SK-N-MC (cell line): ENCODE data around the gene GNAT3.

Source experiments
- EZH2 ChIP-seq: fragments of 200-600 bp; sonication (generic); IDR thresholded peaks from one replicate; pipeline ENCODE4 v1.6.1; 2017; ENCODE audit warnings: antibody characterized with exemption
- FOXP2 ChIP-seq: optimal IDR thresholded peaks from 2 replicates; pipeline ENCODE3; 2011; ENCODE audit warnings: mild to moderate bottlenecking, moderate library complexity; ENCODE audit not compliant: insufficient read depth; ENCODE audit errors: extremely low read length, control extremely low read depth
- POLR2AphosphoS5 ChIP-seq: IDR thresholded peaks from 2 replicates; pipeline ENCODE4 v1.6.1; 2012; ENCODE audit warnings: mild to moderate bottlenecking, low read depth, low read length, borderline replicate concordance

DNA sequence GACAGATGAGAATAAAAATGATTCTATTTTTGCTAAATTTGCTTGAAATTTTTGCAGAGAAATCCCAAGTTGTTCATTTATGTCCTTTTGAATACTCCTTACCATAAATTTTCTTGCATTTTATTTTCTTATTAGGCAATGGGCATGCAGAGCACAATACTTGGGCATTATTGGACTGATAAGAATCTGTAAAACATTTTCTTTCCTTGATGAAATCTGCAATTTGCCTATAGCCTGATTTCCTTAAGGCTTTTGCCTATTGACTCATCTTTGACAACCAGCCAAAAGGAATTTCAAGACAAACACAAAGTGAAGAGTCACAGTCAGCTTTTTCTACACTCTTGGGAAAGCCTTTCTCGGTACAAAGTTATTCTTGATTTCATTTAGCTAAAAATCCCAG, 30.5 kb upstream of the GNAT3 start:
- no peak for TF ChIP-seq POLR2AphosphoS5
- TF ChIP-seq EZH2: no peak
- no peak for TF ChIP-seq FOXP2
